IMR-90 (cell line): ENCODE results near the gene ERN1.

Experiments used
- BHLHE40 ChIP-seq: fragments of 150-350 bp; IDR thresholded peaks from 2 replicates; pipeline ENCODE4 v1.6.1; 2016; ENCODE audit warnings: mild to moderate bottlenecking, low read depth, low read length
- CEBPB ChIP-seq: IDR thresholded peaks from 2 replicates; pipeline ENCODE4 v1.6.1; 2012; ENCODE audit warnings: low read depth, low read length, improper control_type of control experiment
- MAFK ChIP-seq: IDR thresholded peaks from 2 replicates; pipeline ENCODE4 v1.6.1; 2012; ENCODE audit warnings: low read depth, low read length, improper control_type of control experiment
- MXI1 ChIP-seq: IDR thresholded peaks from 2 replicates; pipeline ENCODE4 v1.6.1; 2012; ENCODE audit warnings: low read depth, mild to moderate bottlenecking, low read length, moderate library complexity, borderline replicate concordance
- NFE2L2 ChIP-seq: fragments of 150-350 bp; IDR thresholded peaks from 2 replicates; pipeline ENCODE4 v1.6.1; 2016; ENCODE audit warnings: low read depth, mild to moderate bottlenecking, low read length
- POLR2A ChIP-seq: IDR thresholded peaks from 2 replicates; pipeline ENCODE4 v1.6.1; 2012; ENCODE audit warnings: mild to moderate bottlenecking, low read depth, low read length
- TF ChIP-seq, protein P1 (sequence below): conservative IDR thresholded peaks from 2 replicates; pipeline ENCODE4 v1.5.1; 2012; ENCODE audit warnings: mild to moderate bottlenecking, low read depth, low read length, improper control_type of control experiment

DNA sequence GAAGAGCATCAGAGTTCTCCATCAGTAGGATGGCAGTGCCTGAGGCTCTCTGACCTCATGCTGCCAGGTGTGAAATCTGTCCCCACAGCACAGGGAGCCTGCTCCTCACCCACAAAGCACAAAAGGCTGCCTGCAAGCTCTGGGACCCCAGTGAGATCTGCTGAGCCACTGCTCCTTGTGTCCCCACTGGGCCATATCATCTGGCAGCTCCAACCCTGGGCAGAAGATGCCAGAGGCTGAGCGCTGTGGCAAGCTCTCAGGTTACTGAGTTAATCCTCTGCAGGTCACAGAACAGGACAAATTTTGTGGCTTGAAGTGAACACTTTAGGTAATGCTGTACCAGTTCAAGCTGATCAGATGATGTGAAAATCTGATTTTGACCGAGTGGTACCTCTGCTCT lies 26.7 kb upstream of the ERN1 start:
- TF ChIP-seq, protein P1, sequence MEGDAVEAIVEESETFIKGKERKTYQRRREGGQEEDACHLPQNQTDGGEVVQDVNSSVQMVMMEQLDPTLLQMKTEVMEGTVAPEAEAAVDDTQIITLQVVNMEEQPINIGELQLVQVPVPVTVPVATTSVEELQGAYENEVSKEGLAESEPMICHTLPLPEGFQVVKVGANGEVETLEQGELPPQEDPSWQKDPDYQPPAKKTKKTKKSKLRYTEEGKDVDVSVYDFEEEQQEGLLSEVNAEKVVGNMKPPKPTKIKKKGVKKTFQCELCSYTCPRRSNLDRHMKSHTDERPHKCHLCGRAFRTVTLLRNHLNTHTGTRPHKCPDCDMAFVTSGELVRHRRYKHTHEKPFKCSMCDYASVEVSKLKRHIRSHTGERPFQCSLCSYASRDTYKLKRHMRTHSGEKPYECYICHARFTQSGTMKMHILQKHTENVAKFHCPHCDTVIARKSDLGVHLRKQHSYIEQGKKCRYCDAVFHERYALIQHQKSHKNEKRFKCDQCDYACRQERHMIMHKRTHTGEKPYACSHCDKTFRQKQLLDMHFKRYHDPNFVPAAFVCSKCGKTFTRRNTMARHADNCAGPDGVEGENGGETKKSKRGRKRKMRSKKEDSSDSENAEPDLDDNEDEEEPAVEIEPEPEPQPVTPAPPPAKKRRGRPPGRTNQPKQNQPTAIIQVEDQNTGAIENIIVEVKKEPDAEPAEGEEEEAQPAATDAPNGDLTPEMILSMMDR, result no peak
- TF ChIP-seq CEBPB (no peak), POLR2A (no peak), NFE2L2 (no peak), MAFK (no peak), BHLHE40 (no peak), MXI1 (no peak)
